Measurements from ENCODE around the gene MAPKAPK2.

GRCh38 chr1:206668874-206669410 lies 15.8 kb upstream of the MAPKAPK2 start:
- TF ChIP-seq POLR2A (IDR thresholded peaks at IDR 0.05; ENCODE audit: borderline replicate concordance, extremely low read depth, insufficient read depth, insufficient read length) (no peak), MAX (IDR thresholded peaks at IDR 0.05) (no peak), ELF1 (IDR thresholded peaks at IDR 0.05; ENCODE audit: borderline replicate concordance, low read depth) (no peak), CTCF (IDR thresholded peaks at IDR 0.05 in 2 of 3, conservative IDR thresholded peaks at IDR 0.05 in 1 of 3; ENCODE audit: borderline replicate concordance in 1 of 3, insufficient read depth in 1 of 3, low read depth in 2 of 3, low read length in 2 of 3) (no peak), ZFX (IDR thresholded peaks at IDR 0.05) (no peak)
